ENCODE results near the gene DOK5. TPM values are rescaled to one million over a fixed set of nuclear protein-coding genes. Genes with fewer than 3 reads are reported as not detected.

DOK5 gene
- total and polyA plus RNA-seq, 9 donors, result 0.24 to 38.3 (median 2.4) TPM; not detected in 1

GRCh38 chr20:54451171-54451570 is 24.2 kb upstream of the DOK5 start:
- no peak for DNase-seq
- no peaks in the 10 kb centered on the region for H3K36me3 ChIP-seq
- intact Hi-C loops (cut with DNase I), result no loop called here
- 84 to 90% (median 85%) methylated on average over 9 of the region's 9 CpGs for WGBS, 3 donors
- H3K27me3 ChIP-seq, result no peaks in the 10 kb centered on the region
- no peaks in the 10 kb centered on the region for H3K4me1 ChIP-seq (ENCODE audit: insufficient read depth)
- no peak overlapping the region for H3K27ac ChIP-seq
- TF ChIP-seq, protein P1, sequence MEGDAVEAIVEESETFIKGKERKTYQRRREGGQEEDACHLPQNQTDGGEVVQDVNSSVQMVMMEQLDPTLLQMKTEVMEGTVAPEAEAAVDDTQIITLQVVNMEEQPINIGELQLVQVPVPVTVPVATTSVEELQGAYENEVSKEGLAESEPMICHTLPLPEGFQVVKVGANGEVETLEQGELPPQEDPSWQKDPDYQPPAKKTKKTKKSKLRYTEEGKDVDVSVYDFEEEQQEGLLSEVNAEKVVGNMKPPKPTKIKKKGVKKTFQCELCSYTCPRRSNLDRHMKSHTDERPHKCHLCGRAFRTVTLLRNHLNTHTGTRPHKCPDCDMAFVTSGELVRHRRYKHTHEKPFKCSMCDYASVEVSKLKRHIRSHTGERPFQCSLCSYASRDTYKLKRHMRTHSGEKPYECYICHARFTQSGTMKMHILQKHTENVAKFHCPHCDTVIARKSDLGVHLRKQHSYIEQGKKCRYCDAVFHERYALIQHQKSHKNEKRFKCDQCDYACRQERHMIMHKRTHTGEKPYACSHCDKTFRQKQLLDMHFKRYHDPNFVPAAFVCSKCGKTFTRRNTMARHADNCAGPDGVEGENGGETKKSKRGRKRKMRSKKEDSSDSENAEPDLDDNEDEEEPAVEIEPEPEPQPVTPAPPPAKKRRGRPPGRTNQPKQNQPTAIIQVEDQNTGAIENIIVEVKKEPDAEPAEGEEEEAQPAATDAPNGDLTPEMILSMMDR (IDR thresholded peaks at IDR 0.05), result no peak
- TF ChIP-seq EP300 (IDR thresholded peaks at IDR 0.05) (no peak), POLR2A (IDR thresholded peaks at IDR 0.05) (no peak)
- no peaks in the 10 kb centered on the region for H3K9me3 ChIP-seq
- H3K4me3 ChIP-seq, result no peak overlapping the region

GRCh38 chr20:54452277-54452676 is 23.1 kb upstream of the DOK5 start:
- Histone ChIP-seq H3K4me1 (ENCODE audit: insufficient read depth) (no peaks in the 10 kb centered on the region), H3K36me3 (no peaks in the 10 kb centered on the region), H3K27me3 (no peaks in the 10 kb centered on the region), H3K4me3 (no peak overlapping the region), H3K27ac (no peak overlapping the region), H3K9me3 (no peaks in the 10 kb centered on the region)
- intact Hi-C loops (cut with DNase I), result no loop called here
- no peak for DNase-seq
- TF ChIP-seq POLR2A (IDR thresholded peaks at IDR 0.05) (no peak), EP300 (IDR thresholded peaks at IDR 0.05) (no peak)
- TF ChIP-seq, protein P1 (IDR thresholded peaks at IDR 0.05), result no peak
- 92 to 95% (median 93%) methylated on average over 12 of the region's 12 CpGs for WGBS, 3 donors

GRCh38 chr20:54454982-54455381 is 20.4 kb upstream of the DOK5 start:
- TF ChIP-seq POLR2A (IDR thresholded peaks at IDR 0.05) (no peak), EP300 (IDR thresholded peaks at IDR 0.05) (no peak)
- TF ChIP-seq, protein P1 (IDR thresholded peaks at IDR 0.05), result no peak
- 84 to 93% (median 89%) methylated on average over 2 of the region's 2 CpGs for WGBS, 3 donors
- no peak for DNase-seq
- Histone ChIP-seq H3K4me1 (ENCODE audit: insufficient read depth) (no peaks in the 10 kb centered on the region), H3K27ac (no peak overlapping the region), H3K9me3 (no peaks in the 10 kb centered on the region), H3K4me3 (no peak overlapping the region), H3K27me3 (no peaks in the 10 kb centered on the region), H3K36me3 (no peaks in the 10 kb centered on the region)
- intact Hi-C loops (cut with DNase I), result no loop called here

DNA sequence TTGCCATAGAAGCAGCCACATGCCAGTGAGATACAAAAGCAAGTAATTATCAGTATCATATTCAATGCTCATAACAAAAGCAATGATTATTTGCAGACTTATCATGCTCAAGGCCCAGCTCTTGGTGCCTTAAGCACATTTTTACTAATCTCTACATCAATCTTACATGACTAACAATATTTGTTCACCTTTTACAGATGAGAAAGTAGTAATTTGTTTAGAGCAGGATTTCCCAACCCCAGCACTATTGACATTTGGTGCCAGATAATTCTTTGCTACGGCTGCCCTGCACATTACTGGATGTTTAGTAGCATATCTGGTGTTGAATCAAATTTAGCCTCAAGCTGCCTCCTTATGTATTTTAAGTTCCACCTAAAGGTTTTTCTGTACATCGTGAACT is 19.0 kb upstream of the DOK5 start:
- no peaks in the 10 kb centered on the region for H3K9me3 ChIP-seq
- H3K27me3 ChIP-seq, result no peaks in the 10 kb centered on the region
- TF ChIP-seq, protein P1 (IDR thresholded peaks at IDR 0.05), result no peak
- TF ChIP-seq POLR2A (IDR thresholded peaks at IDR 0.05), result no peak
- TF ChIP-seq EP300 (IDR thresholded peaks at IDR 0.05), result no peak
- no peak overlapping the region for H3K27ac ChIP-seq
- H3K4me3 ChIP-seq, result no peak overlapping the region
- no peaks in the 10 kb centered on the region for H3K36me3 ChIP-seq
- 91 to 93% (median 92%) methylated on average over 2 of the region's 2 CpGs for WGBS, 3 donors
- no peaks in the 10 kb centered on the region for H3K4me1 ChIP-seq (ENCODE audit: insufficient read depth)
- intact Hi-C loops (cut with DNase I), result no loop called here
- DNase-seq, result no peak

Measured in ovary (tissue), 9 donors.